Measurements from ENCODE around the gene FAM171A1.

GRCh38 chr10:15314482-15315045 lies 56.5 kb downstream of the FAM171A1 start:
- TF ChIP-seq GATA2 (IDR thresholded peaks at IDR 0.05; ENCODE audit: low read depth, low read length), result no peak
- no peak for TF ChIP-seq GATA3 (IDR thresholded peaks at IDR 0.05; ENCODE audit: low read depth, low read length)
